ENCODE data around the gene PCDHAC2.

The PCDHAC2 gene

GRCh38 chr5:140998921-140999410 is 32.7 kb downstream of the PCDHAC2 start:
- CTCF ChIA-PET: interaction anchor here (0.8 kb wide), 1 partner anchor 13 kb away, joined by 3 read pairs; no protein-coding TSS in a partner anchor
- POLR2A ChIA-PET: no interaction called here

GRCh38 chr5:141001446-141001843 is 35.2 kb downstream of the PCDHAC2 start:
- POLR2A ChIA-PET: interaction anchor here (0.6 to 1.6 kb wide), 3 partner anchors 11 to 334 kb away, joined by 3 to 4 read pairs (median 3); no protein-coding TSS in a partner anchor
- TF ChIP-seq HDGF (IDR thresholded peaks at IDR 0.05; ENCODE audit: borderline replicate concordance) (no peak), TARDBP (IDR thresholded peaks at IDR 0.05) (no peak), CTBP1 (IDR thresholded peaks at IDR 0.05; ENCODE audit: borderline replicate concordance) (no peak)
- no peak for DNase-seq (ENCODE audit: extremely low spot score)
- CTCF ChIA-PET: interaction anchor here (0.5 to 1.3 kb wide), 4 partner anchors 39 to 757 kb away, joined by 4 to 8 read pairs (median 5); no protein-coding TSS in a partner anchor

More at GRCh38 chr5:140998921-140999410, 32.7 kb downstream of the PCDHAC2 start:
- TF ChIP-seq TARDBP (IDR thresholded peaks at IDR 0.05): no peak
- no peak for TF ChIP-seq FOXM1 (IDR thresholded peaks at IDR 0.05; ENCODE audit: borderline replicate concordance)
- TF ChIP-seq ARNT (IDR thresholded peaks at IDR 0.05): no peak
- TF ChIP-seq PKNOX1 (IDR thresholded peaks at IDR 0.05): no peak
- no peak for TF ChIP-seq HDGF (IDR thresholded peaks at IDR 0.05; ENCODE audit: borderline replicate concordance)
- DNase-seq (ENCODE audit: extremely low spot score): no peak

- DNase-seq (ENCODE audit: extremely low spot score): peak; percentile 17
Observed at GRCh38 chr5:141001844-141002604, 35.7 kb downstream of the PCDHAC2 start.

GRCh38 chr5:141002605-141002965 is 36.3 kb downstream of the PCDHAC2 start:
- TF ChIP-seq SP1 (IDR thresholded peaks at IDR 0.05) (no peak), CTBP1 (IDR thresholded peaks at IDR 0.05; ENCODE audit: borderline replicate concordance) (no peak), SUZ12 (IDR thresholded peaks at IDR 0.05) (no peak), ZNF384 (IDR thresholded peaks at IDR 0.05) (no peak), NFRKB (IDR thresholded peaks at IDR 0.05) (no peak), FOXK2 (IDR thresholded peaks at IDR 0.05) (no peak), ARNT (IDR thresholded peaks at IDR 0.05) (no peak), ELF4 (IDR thresholded peaks at IDR 0.05) (no peak), HDGF (IDR thresholded peaks at IDR 0.05; ENCODE audit: borderline replicate concordance) (no peak), L3MBTL2 (conservative IDR thresholded peaks at IDR 0.05) (no peak), PKNOX1 (IDR thresholded peaks at IDR 0.05) (no peak), FOXM1 (IDR thresholded peaks at IDR 0.05; ENCODE audit: borderline replicate concordance) (no peak)
- ChIA-PET POLR2A (no interaction called here), CTCF (interaction anchor here (1.4 kb wide), 1 partner anchor 37 kb away, joined by 3 read pairs; no protein-coding TSS in a partner anchor)
- no peak for DNase-seq (ENCODE audit: extremely low spot score)

More at GRCh38 chr5:141001844-141002604, 35.7 kb downstream of the PCDHAC2 start:
- POLR2A ChIA-PET: interaction anchor here (1.1 to 1.6 kb wide), 2 partner anchors 12 to 13 kb away, joined by 3 to 4 read pairs; no protein-coding TSS in a partner anchor
- CTCF ChIA-PET: interaction anchor here (1.3 to 1.4 kb wide), 2 partner anchors 38 to 133 kb away, joined by 3 to 8 read pairs; no protein-coding TSS in a partner anchor
- TF ChIP-seq FOXK2 (IDR thresholded peaks at IDR 0.05): no peak
- no peak for TF ChIP-seq LEF1 (IDR thresholded peaks at IDR 0.05; ENCODE audit: borderline replicate concordance)

GRCh38 chr5:141003031-141003430 is 36.8 kb downstream of the PCDHAC2 start:
- POLR2A ChIA-PET: no interaction called here
- CTCF ChIA-PET: interaction anchor here (1.4 kb wide), 1 partner anchor 37 kb away, joined by 3 read pairs; no protein-coding TSS in a partner anchor
- no peak for TF ChIP-seq HDGF (IDR thresholded peaks at IDR 0.05; ENCODE audit: borderline replicate concordance)
- no peak for TF ChIP-seq TARDBP (IDR thresholded peaks at IDR 0.05)
- TF ChIP-seq LEF1 (IDR thresholded peaks at IDR 0.05; ENCODE audit: borderline replicate concordance): no peak
- DNase-seq (ENCODE audit: extremely low spot score): no peak

- CTCF ChIA-PET: interaction anchor here (0.7 to 1.0 kb wide), 2 partner anchors 36 to 219 kb away, joined by 3 to 5 read pairs; partner anchors contain the start of gene PCDHB14
- TF ChIP-seq ELF4 (IDR thresholded peaks at IDR 0.05): no peak
- TF ChIP-seq LEF1 (IDR thresholded peaks at IDR 0.05; ENCODE audit: borderline replicate concordance): no peak
- no peak for TF ChIP-seq TARDBP (IDR thresholded peaks at IDR 0.05)
- no peak for TF ChIP-seq FOXA1 (IDR thresholded peaks at IDR 0.05)
- TF ChIP-seq SUZ12 (IDR thresholded peaks at IDR 0.05): no peak
- no peak for TF ChIP-seq FOXM1 (IDR thresholded peaks at IDR 0.05; ENCODE audit: borderline replicate concordance)
- TF ChIP-seq ARNT (IDR thresholded peaks at IDR 0.05): no peak
- TF ChIP-seq PKNOX1 (IDR thresholded peaks at IDR 0.05): no peak
- no peak for TF ChIP-seq L3MBTL2 (conservative IDR thresholded peaks at IDR 0.05)
- TF ChIP-seq ZNF384 (IDR thresholded peaks at IDR 0.05): no peak
- TF ChIP-seq BHLHE40 (IDR thresholded peaks at IDR 0.05; ENCODE audit: borderline replicate concordance): no peak
- TF ChIP-seq NFRKB (IDR thresholded peaks at IDR 0.05): no peak
- no peak for TF ChIP-seq SP1 (IDR thresholded peaks at IDR 0.05)
- TF ChIP-seq CTBP1 (IDR thresholded peaks at IDR 0.05; ENCODE audit: borderline replicate concordance): no peak
- no peak for TF ChIP-seq HDGF (IDR thresholded peaks at IDR 0.05; ENCODE audit: borderline replicate concordance)
- TF ChIP-seq FOXK2 (IDR thresholded peaks at IDR 0.05): no peak
- POLR2A ChIA-PET: interaction anchor here (1.1 to 1.2 kb wide), 2 partner anchors 37 to 38 kb away, joined by 3 to 5 read pairs; partner anchors contain the start of gene PCDHAC2
- no peak for DNase-seq (ENCODE audit: extremely low spot score)
Observed at GRCh38 chr5:141003791-141004611, 37.7 kb downstream of the PCDHAC2 start.

Measured in HEK293T (cell line).